GM19455 (cell line): ENCODE results near the gene POLD2.

ENCODE experiments used
- ATAC-seq: cut with Tn5 transposase; IDR thresholded peaks from one replicate; pipeline ENCODE4 v1.9.1; 2021; ENCODE audit not compliant: unreplicated experiment

The POLD2 gene

GRCh38 chr7:44114586-44115310 is 8.6 kb downstream of the POLD2 start:
- no peak for ATAC-seq

DNA sequence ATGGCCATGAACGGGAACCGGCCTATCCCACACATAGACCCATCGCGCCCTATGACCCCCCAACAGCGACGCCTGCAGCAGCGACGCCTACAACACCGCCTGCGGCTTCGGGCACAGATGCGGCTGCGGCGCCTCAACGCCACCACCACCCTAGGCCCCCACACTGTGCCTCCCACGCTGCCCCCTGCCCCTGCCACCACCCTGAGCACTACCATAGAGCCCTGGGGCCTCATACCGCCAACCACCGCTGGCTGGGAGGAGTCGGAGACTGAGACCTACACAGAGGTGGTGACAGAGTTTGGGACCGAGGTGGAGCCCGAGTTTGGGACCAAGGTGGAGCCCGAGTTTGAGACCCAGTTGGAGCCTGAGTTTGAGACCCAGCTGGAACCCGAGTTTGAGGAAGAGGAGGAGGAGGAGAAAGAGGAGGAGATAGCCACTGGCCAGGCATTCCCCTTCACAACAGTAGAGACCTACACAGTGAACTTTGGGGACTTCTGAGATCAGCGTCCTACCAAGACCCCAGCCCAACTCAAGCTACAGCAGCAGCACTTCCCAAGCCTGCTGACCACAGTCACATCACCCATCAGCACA is 9.5 kb downstream of the POLD2 start:
- no peak for ATAC-seq

DNA sequence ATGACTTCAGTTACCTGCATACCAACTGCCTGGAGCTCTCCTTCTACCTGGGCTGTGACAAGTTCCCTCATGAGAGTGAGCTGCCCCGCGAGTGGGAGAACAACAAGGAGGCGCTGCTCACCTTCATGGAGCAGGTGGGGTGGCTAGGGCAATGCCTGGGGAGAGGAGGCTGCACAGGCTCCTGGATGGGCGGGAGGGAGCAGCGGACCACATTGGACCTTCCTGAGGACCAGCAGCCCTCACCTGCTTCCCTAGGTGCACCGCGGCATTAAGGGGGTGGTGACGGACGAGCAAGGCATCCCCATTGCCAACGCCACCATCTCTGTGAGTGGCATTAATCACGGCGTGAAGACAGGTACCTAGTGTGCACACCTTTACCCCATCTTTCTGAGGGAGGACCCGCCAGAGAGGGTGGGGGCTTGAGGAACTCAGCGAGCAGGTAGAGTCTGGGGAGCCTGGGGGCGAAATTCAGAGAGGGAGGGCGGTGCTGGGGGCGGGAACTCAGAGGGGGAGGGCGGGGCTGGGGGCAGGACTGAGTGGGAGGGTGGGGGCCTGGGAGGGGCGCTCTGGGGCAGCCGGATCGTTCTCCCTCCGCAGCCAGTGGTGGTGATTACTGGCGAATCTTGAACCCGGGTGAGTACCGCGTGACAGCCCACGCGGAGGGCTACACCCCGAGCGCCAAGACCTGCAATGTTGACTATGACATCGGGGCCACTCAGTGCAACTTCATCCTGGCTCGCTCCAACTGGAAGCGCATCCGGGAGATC is 10.2 kb downstream of the POLD2 start:
- no peak for ATAC-seq

DNA sequence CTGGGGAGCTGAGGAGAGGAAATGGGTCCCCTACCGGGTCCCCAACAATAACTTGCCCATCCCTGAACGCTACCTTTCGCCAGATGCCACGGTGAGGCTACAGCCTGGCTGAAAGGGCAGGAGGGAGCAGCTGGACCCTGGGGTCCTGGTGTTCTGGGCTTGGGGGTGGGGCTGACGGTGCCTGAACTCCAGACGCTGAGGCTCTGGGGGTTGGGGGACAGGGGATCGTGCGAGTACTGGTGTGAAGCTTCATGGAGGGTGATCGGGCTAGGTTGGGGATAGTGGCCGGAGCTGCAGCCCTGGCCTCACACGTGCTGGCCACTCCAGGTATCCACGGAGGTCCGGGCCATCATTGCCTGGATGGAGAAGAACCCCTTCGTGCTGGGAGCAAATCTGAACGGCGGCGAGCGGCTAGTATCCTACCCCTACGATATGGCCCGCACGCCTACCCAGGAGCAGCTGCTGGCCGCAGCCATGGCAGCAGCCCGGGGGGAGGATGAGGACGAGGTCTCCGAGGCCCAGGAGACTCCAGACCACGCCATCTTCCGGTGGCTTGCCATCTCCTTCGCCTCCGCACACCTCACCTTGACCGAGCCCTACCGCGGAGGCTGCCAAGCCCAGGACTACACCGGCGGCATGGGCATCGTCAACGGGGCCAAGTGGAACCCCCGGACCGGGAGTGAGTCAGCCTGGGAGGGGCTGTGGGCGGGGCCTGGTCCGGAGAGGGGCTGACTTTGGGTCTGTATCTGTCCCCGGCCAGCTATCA is 10.9 kb downstream of the POLD2 start:
- ATAC-seq: no peak

GRCh38 chr7:44111761-44112160 is 11.6 kb downstream of the POLD2 start:
- ATAC-seq: no peak

DNA sequence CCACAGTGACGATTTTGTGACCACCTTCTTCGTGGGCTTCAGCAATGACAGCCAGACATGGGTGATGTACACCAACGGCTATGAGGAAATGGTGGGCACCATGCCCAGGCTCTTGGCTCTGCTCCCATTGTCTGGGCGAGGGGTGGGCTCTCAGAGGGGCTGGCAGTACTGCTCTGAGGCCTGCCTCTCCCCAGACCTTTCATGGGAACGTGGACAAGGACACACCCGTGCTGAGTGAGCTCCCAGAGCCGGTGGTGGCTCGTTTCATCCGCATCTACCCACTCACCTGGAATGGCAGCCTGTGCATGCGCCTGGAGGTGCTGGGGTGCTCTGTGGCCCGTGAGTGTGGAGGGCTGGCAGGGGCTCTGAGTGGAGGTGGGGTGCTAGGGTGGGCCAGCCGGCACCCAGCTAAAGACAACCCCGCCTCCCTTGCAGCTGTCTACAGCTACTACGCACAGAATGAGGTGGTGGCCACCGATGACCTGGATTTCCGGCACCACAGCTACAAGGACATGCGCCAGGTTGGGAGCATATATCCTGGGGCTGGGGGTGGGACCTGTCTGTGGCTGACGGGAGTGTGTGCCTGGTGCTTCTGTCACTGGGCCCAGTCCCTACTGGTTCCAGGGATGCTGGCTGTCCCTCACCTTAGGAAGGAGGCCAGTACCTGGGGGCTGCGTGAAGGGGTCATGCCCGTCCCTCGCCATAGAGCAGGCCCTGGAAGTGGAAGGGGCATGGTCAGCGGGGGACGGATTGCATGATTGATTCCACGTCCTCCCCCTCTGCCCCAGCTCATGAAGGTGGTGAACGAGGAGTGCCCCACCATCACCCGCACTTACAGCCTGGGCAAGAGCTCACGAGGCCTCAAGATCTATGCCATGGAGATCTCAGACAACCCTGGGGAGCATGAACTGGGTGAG is 12.4 kb downstream of the POLD2 start:
- no peak for ATAC-seq

DNA sequence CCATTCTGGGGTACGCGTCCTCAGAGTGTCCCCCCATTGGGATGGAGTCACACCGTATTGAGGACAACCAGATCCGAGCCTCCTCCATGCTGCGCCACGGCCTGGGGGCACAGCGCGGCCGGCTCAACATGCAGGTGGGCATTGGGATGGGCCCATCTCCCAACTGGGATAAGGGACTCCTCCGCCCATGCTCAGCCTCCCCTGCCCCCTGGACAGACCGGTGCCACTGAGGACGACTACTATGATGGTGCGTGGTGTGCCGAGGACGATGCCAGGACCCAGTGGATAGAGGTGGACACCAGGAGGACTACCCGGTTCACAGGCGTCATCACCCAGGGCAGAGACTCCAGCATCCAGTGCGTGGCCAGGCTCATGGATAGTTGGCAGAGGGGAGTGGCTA is 13.4 kb downstream of the POLD2 start:
- no peak for ATAC-seq

DNA sequence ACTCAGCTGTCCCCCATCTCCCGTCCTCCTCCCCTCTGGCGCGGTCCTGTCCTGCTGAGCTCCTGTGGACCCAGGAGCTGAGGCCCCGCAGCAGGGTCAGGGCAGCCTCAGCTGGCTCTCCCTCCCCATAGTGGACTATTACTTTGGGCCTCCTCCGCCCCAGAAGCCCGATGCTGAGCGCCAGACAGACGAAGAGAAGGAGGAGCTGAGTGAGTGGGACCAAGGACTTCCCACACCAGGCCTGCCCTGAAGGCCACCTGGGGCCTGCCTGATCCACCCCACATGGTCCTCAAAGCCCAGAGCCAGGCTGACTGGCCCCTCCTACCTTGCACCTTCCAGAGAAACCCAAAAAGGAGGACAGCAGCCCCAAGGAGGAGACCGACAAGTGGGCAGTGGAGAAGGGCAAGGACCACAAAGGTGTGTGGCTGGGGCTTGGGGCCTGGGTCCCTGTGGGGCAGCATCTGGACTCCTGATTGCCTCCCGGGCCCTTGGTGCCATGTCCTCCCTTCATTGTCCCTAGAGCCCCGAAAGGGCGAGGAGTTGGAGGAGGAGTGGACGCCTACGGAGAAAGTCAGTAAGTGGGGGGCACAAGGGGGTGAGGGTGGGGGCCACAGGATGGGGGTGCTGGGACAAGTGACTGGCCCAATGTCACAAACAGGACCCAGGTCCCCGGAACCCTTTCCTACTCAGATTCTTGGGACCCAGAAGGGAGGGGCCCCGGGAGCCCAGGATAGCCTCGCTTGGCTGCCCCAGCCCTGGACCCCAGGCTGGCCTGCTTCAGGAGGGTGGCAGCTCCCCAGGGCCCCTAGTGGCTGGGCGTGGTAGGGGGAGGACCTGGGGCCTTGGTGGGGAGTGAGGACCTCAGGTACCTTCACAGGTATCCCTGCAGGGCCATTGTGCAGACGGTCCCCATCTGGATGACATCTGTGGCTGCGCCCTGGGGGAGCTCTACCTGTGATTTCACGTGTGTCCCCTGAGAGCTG is 14.3 kb downstream of the POLD2 start:
- no peak for ATAC-seq

- ATAC-seq: no peak
Observed at GRCh38 chr7:44107961-44108767, 15.2 kb downstream of the POLD2 start.

DNA sequence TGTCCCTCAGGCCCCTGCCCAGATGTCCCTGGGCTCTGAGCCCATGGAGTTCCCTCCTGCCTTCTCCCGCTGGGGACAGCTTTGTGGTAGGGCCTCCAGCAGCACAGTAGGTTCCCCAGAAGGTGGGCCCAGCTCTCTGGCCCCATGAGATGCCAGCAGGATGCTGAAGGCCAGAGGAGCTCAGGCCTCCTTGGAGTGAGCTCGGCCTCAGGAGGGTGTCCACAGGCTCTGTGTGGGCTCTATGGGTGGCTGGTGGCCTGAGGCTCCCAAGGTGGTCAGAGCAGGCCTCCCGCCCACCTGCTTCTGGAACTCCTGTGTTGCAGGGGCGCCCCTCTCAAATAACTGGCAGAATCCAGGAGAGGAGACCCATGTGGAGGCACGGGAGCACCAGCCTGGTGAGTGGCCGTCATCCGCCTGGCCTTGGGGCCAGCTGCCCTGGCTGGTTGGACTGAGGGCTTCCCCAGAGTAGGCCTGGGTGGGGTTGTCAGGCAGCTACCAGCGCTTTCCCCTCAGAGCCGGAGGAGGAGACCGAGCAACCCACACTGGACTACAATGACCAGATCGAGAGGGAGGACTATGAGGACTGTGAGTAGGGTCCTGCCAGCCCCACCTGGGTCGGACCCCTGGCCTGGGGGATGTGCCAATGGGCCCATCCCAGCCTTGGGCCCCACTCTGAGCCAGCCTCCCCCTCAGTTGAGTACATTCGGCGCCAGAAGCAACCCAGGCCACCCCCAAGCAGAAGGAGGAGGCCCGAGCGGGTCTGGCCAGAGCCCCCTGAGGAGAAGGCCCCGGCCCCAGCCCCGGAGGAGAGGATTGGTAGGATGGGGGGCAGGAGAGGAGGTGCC is 16.0 kb downstream of the POLD2 start:
- ATAC-seq: no peak

- ATAC-seq: no peak
Observed at GRCh38 chr7:44106311-44107065, 16.9 kb downstream of the POLD2 start.

DNA sequence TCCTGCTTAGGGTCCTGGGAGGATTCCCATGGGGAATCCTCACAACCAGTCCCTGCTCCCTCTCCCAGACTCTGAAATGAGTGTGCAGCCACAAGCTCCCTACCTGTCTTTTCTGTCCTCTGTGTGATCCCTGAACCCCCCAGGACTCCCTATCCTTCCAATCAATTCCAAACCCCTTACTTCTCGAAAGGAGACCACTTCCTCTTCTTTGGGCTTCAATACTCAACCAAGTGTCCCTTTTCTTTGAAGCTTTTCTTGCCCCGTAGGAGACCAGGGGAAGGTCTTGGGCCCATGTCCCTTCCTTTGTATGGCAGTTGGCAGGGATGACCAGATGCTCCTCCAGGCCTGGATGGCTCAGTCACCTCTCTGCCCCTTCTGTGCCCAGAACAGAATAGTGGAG is 17.5 kb downstream of the POLD2 start:
- ATAC-seq: no peak

DNA sequence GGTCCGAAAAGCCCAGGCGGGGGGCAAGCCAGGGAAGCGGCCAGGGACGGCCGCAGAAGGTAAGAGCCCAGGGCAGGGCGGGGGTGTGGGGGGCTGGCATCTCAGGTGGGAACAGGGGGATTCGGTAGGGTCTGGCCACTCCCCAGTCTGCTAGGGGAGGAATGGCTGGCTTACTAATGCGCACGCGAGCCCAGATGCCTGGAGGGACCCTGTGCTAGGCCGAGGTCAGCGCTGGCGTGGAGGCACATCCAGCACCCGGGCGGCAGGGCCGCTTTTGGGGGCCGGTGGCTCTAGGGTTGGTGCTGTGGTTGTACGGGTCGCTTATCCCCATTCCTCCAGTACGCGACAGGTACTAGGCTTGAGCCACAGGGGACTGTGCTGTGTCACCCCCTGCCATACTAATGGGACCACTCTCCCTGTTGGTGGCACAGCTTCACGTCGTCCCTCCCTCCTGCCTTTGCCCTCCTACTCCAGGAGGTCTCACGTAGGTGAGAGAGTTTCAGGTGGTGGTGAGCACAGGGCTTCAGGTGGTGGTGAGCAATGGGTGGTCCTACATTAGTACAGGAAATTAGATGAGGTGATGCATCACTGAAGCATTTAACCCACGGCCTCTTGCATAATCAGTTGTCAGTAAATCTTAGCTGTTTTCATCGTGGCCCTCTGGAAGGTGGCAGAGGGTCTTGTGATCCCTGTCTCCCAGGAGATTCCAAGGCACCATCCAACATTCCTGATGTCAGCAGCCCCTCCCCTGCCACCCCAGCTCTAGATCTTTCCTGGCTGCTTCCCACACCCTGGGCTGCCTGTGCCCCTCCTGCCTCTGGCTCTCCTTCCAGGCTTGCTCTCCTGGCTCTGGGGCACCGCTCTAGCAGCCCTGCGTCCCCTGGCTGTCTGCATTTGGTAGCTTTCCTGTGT is 18.2 kb downstream of the POLD2 start:
- no peak for ATAC-seq

DNA sequence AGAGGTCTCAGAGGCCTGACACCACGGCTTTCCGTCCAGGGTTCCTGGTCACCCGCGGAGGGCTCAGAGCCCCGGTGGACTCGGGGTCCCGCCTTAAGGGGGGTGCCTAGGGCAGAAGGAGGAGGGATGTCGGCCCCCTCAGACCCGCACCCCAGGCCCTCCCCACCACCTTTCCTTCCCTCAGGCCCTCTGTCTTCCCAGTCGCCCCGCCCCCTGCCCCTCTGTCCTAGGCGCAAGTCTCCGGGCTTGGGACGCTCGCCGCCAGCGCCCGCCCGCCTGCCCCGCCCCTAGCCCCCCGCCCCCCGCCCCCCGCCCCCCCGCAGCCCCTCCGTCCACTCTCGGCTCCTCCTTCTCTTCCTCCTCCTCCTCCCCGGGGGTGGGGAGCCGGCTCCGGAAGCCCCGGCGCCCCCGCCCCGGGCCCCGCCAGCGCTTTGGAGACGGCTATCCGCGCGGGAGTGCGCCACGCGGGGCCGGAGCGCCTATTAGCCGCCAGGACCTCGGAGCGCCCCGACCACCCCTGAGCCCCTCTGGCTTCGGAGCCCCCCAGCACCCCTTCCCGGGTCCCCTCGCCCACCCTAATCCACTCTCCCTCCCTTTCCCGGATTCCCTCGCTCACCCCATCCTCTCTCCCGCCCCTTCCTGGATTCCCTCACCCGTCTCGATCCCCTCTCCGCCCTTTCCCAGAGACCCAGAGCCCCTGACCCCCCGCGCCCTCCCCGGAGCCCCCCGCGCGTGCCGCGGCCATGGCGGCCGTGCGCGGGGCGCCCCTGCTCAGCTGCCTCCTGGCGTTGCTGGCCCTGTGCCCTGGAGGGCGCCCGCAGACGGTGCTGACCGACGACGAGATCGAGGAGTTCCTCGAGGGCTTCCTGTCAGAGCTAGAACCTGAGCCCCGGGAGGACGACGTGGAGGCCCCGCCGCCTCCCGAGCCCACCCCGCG is 19.2 kb downstream of the POLD2 start, which contains the start of gene AEBP1:
TSS of gene AEBP1 (plus strand) at position 423 of the 937 bp plus-strand sequence. CDS start at position 744, 321 bp downstream.
- ATAC-seq: no peak

- ATAC-seq: no peak
Observed at GRCh38 chr7:44103566-44103922, 19.8 kb downstream of the POLD2 start.
